ENCODE results near the gene ITGB4.

ITGB4 gene

GRCh38 chr17:75750661-75751423 is 29.6 kb downstream of the ITGB4 start:
- no peak overlapping the region for H3K27ac ChIP-seq (ENCODE audit: low read length)
- no peak for ATAC-seq (ENCODE audit: insufficient read depth, low read depth)
- no peak overlapping the region for H3K4me2 ChIP-seq (ENCODE audit: insufficient read depth, low read length)

DNA sequence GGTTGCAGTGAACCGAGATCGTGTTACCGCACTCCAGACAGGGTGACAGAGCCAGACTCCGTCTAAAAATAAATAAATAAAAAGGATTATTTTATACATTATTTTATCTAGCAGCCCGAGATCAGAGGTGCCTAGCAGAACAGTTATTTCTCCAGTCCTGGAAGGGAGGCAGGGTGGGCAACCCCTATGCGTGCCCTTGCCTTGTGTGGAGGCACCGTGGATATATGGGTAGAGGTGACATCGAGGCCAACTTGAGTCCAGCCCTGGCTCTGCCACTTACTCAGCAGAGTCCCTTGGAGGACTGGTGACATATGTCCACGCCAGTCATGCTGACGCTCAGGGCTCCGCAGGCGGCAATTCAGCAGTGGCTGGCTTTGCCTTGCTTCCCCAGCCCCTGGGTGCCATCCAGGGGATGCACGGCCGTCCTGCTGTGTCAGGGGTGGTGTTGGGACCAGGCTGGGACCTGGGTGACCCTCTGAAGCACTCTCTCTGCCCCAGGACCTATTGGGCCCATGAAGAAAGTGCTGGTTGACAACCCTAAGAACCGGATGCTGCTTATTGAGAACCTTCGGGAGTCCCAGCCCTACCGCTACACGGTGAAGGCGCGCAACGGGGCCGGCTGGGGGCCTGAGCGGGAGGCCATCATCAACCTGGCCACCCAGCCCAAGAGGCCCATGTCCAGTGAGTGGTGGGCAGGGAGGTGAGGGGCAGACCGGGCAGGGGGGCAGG is 30.6 kb downstream of the ITGB4 start:
- no peak overlapping the region for H2AFZ ChIP-seq (ENCODE audit: low read depth, low read length)
- DNase-seq (no peak), ATAC-seq (ENCODE audit: insufficient read depth, low read depth) (no peak)
- H3K9ac ChIP-seq (ENCODE audit: low read depth, low read length) = no peak overlapping the region
- H3K79me2 ChIP-seq (ENCODE audit: insufficient read depth, low read length) = no peaks in the 10 kb centered on the region
- H3K4me3 ChIP-seq (ENCODE audit: low read depth in 1 of 2, low read length in 2 of 2) = no peak overlapping the region
- no peak overlapping the region for H3K4me2 ChIP-seq (ENCODE audit: insufficient read depth, low read length)
- H3K4me1 ChIP-seq (ENCODE audit: insufficient read depth, low read length) = peaks cover 34% of the 10 kb centered on the region
- H4K20me1 ChIP-seq (ENCODE audit: insufficient read depth, low read length) = no peaks in the 10 kb centered on the region
- no peaks in the 10 kb centered on the region for H3K36me3 ChIP-seq (ENCODE audit: insufficient read depth, low read length)
- H3K27me3 ChIP-seq (ENCODE audit: insufficient read depth, low read length, poor library complexity) = no peaks in the 10 kb centered on the region
- TF ChIP-seq EZH2 (IDR thresholded peaks at IDR 0.05; ENCODE audit: borderline replicate concordance, low read depth, low read length, severe bottlenecking) = no peak
- TF ChIP-seq, protein P1, sequence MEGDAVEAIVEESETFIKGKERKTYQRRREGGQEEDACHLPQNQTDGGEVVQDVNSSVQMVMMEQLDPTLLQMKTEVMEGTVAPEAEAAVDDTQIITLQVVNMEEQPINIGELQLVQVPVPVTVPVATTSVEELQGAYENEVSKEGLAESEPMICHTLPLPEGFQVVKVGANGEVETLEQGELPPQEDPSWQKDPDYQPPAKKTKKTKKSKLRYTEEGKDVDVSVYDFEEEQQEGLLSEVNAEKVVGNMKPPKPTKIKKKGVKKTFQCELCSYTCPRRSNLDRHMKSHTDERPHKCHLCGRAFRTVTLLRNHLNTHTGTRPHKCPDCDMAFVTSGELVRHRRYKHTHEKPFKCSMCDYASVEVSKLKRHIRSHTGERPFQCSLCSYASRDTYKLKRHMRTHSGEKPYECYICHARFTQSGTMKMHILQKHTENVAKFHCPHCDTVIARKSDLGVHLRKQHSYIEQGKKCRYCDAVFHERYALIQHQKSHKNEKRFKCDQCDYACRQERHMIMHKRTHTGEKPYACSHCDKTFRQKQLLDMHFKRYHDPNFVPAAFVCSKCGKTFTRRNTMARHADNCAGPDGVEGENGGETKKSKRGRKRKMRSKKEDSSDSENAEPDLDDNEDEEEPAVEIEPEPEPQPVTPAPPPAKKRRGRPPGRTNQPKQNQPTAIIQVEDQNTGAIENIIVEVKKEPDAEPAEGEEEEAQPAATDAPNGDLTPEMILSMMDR (IDR thresholded peaks at IDR 0.05; ENCODE audit: borderline replicate concordance, extremely low read depth, low read length, poor library complexity, severe bottlenecking) = no peak
- no peak overlapping the region for H3K27ac ChIP-seq (ENCODE audit: low read length)
- H3K9me3 ChIP-seq (ENCODE audit: insufficient read depth, low read length, severe bottlenecking) = no peaks in the 10 kb centered on the region

More at GRCh38 chr17:75750661-75751423, 29.6 kb downstream of the ITGB4 start:
- no peaks in the 10 kb centered on the region for H3K79me2 ChIP-seq (ENCODE audit: insufficient read depth, low read length)
- H2AFZ ChIP-seq (ENCODE audit: low read depth, low read length) = no peak overlapping the region
- H3K9me3 ChIP-seq (ENCODE audit: insufficient read depth, low read length, severe bottlenecking) = no peaks in the 10 kb centered on the region
- H3K4me1 ChIP-seq (ENCODE audit: insufficient read depth, low read length) = peaks cover 34% of the 10 kb centered on the region
- TF ChIP-seq, protein P1 (IDR thresholded peaks at IDR 0.05; ENCODE audit: borderline replicate concordance, extremely low read depth, low read length, poor library complexity, severe bottlenecking) = no peak
- TF ChIP-seq EZH2 (IDR thresholded peaks at IDR 0.05; ENCODE audit: borderline replicate concordance, low read depth, low read length, severe bottlenecking) = no peak
- H3K36me3 ChIP-seq (ENCODE audit: insufficient read depth, low read length) = no peaks in the 10 kb centered on the region
- H3K4me3 ChIP-seq (ENCODE audit: low read depth in 1 of 2, low read length in 2 of 2) = no peak overlapping the region
- no peaks in the 10 kb centered on the region for H3K27me3 ChIP-seq (ENCODE audit: insufficient read depth, low read length, poor library complexity)
- H4K20me1 ChIP-seq (ENCODE audit: insufficient read depth, low read length) = no peaks in the 10 kb centered on the region
- DNase-seq = no peak
- H3K9ac ChIP-seq (ENCODE audit: low read depth, low read length) = no peak overlapping the region

GRCh38 chr17:75752405-75752709 is 31.1 kb downstream of the ITGB4 start:
- H3K27ac ChIP-seq (ENCODE audit: low read length) = no peak overlapping the region
- H3K79me2 ChIP-seq (ENCODE audit: insufficient read depth, low read length) = no peaks in the 10 kb centered on the region
- H4K20me1 ChIP-seq (ENCODE audit: insufficient read depth, low read length) = no peaks in the 10 kb centered on the region
- H3K9me3 ChIP-seq (ENCODE audit: insufficient read depth, low read length, severe bottlenecking) = no peaks in the 10 kb centered on the region
- 0 out of 2 replicates have a peak, but pooled peaks cover 3% of the 10 kb centered on the region for H3K36me3 ChIP-seq (ENCODE audit: insufficient read depth, low read length)
- no peaks in the 10 kb centered on the region for H3K27me3 ChIP-seq (ENCODE audit: insufficient read depth, low read length, poor library complexity)
- peaks cover 34% of the 10 kb centered on the region for H3K4me1 ChIP-seq (ENCODE audit: insufficient read depth, low read length)
- ATAC-seq (ENCODE audit: insufficient read depth, low read depth) (no peak), DNase-seq (no peak)
- no peak overlapping the region for H3K9ac ChIP-seq (ENCODE audit: low read depth, low read length)
- no peak overlapping the region for H3K4me3 ChIP-seq (ENCODE audit: low read depth in 1 of 2, low read length in 2 of 2)
- no peak for TF ChIP-seq EZH2 (IDR thresholded peaks at IDR 0.05; ENCODE audit: borderline replicate concordance, low read depth, low read length, severe bottlenecking)
- TF ChIP-seq, protein P1 (IDR thresholded peaks at IDR 0.05; ENCODE audit: borderline replicate concordance, extremely low read depth, low read length, poor library complexity, severe bottlenecking) = no peak
- no peak overlapping the region for H3K4me2 ChIP-seq (ENCODE audit: insufficient read depth, low read length)
- no peak overlapping the region for H2AFZ ChIP-seq (ENCODE audit: low read depth, low read length)
